SK-N-SH (cell line): ENCODE measurements around the gene RIOX2. TPM values are rescaled to one million over a fixed set of nuclear protein-coding genes. Genes with fewer than 3 reads are reported as not detected.

Experiments used
- CTCF ChIA-PET: fragments of 300-600, 350-600 bp; formaldehyde crosslinking; extraction: SDS; loops from one replicate; lab custom pipeline; 2021; lab: Yijun Ruan, JAX
- POLR2A ChIA-PET: fragments of 350-600 bp; sonication (Branson Sonifier 250); formaldehyde crosslinking; extraction: SDS; loops from one replicate; lab custom pipeline; 2020; ENCODE audit warnings: antibody characterized with exemption, inconsistent platforms; lab: Yijun Ruan, JAX
- DNase-seq: peaks from one replicate; pipeline ENCODE4 v3.0.0; 2012
- H2AFZ ChIP-seq: fragments of 200-600 bp; sonication (generic); 2 replicates; pipeline ENCODE4 v1.8.1; 2016; ENCODE audit warnings: antibody characterized with exemption, mild to moderate bottlenecking, low read depth
- H3F3A ChIP-seq: fragments of 200-600 bp; sonication (generic); replicated peaks from 2 replicates; pipeline ENCODE3; 2016; ENCODE audit warnings: antibody characterized with exemption, mild to moderate bottlenecking; ENCODE audit not compliant: insufficient read depth
- H3K27ac ChIP-seq, 2 experiments: fragments of 200-500 bp in 1 of 2; fragments of 200-600 bp in 1 of 2; sonication (Bioruptor generic) in 1 of 2; sonication (generic), shearing (Covaris generic) in 1 of 2; 2 replicates each; pipeline versions ENCODE4 v1.5.1 to v1.6.1; 2014 to 2016; ENCODE audit warnings: low read depth in 2 of 2, inconsistent platforms in 1 of 2, low read length in 1 of 2, mild to moderate bottlenecking in 1 of 2, mixed read lengths in 1 of 2
- H3K27me3 ChIP-seq: fragments of 200-600 bp; sonication (generic), shearing (Covaris generic); 2 replicates; pipeline ENCODE4 v1.6.1; 2016; ENCODE audit warnings: mixed run types; ENCODE audit not compliant: insufficient read depth
- H3K36me3 ChIP-seq, 2 experiments: fragments of 200-500 bp in 1 of 2; fragments of 200-600 bp in 1 of 2; sonication (Bioruptor generic) in 1 of 2; sonication (generic) in 1 of 2; replicated peaks in 1 of 2; 2 replicates each; pipeline versions ENCODE3 to v1.5.1; 2014 to 2016; ENCODE audit warnings: low read length in 1 of 2, mild to moderate bottlenecking in 1 of 2; ENCODE audit not compliant: insufficient read depth in 2 of 2, control insufficient read depth in 1 of 2
- H3K4me1 ChIP-seq, 2 experiments: fragments of 200-500 bp in 1 of 2; fragments of 200-600 bp in 1 of 2; sonication (Bioruptor generic) in 1 of 2; sonication (generic), shearing (Covaris generic) in 1 of 2; 2 replicates each; pipeline versions ENCODE4 v1.5.1 to v1.6.1; 2014 to 2016; ENCODE audit warnings: low read depth in 1 of 2, low read length in 1 of 2, mixed run types in 1 of 2; ENCODE audit not compliant: insufficient read depth in 2 of 2, control insufficient read depth in 1 of 2
- H3K4me2 ChIP-seq: fragments of 200-600 bp; sonication (generic), shearing (Covaris generic); 2 replicates; pipeline ENCODE4 v1.6.1; 2017; ENCODE audit warnings: mixed run types
- H3K4me3 ChIP-seq, 2 experiments: fragments of 200-500 bp in 1 of 2; fragments of 200-600 bp in 1 of 2; sonication (Bioruptor generic) in 1 of 2; sonication (generic), shearing (Covaris generic) in 1 of 2; 2 replicates each; pipeline versions ENCODE4 v1.5.1 to v1.8.1; 2014 to 2016; ENCODE audit warnings: low read depth in 2 of 2, inconsistent platforms in 1 of 2, low read length in 1 of 2, mild to moderate bottlenecking in 1 of 2, mixed read lengths in 1 of 2, moderate library complexity in 1 of 2
- H3K79me2 ChIP-seq: fragments of 200-600 bp; sonication (generic); 2 replicates; pipeline ENCODE4 v1.8.1; 2017; ENCODE audit warnings: mild to moderate bottlenecking; ENCODE audit not compliant: insufficient read depth
- H3K9ac ChIP-seq: fragments of 200-600 bp; sonication (generic); 2 replicates; pipeline ENCODE4 v1.6.1; 2017; ENCODE audit warnings: mixed run types
- H3K9me2 ChIP-seq: fragments of 200-600 bp; sonication (generic); 2 replicates; pipeline ENCODE4 v1.6.1; 2017; ENCODE audit warnings: mixed run types
- H3K9me3 ChIP-seq: fragments of 200-600 bp; sonication (generic); 2 replicates; pipeline ENCODE4 v1.6.1; 2017; ENCODE audit warnings: mixed run types, mild to moderate bottlenecking, moderate library complexity
- H4K20me1 ChIP-seq: fragments of 200-600 bp; sonication (generic); 2 replicates; pipeline ENCODE4 v1.6.1; 2017; ENCODE audit warnings: mild to moderate bottlenecking, mixed run types; ENCODE audit not compliant: insufficient read depth
- CHD2 ChIP-seq: fragments of 150-350 bp; IDR thresholded peaks from 2 replicates; pipeline ENCODE4 v1.6.1; 2018; ENCODE audit warnings: low read length; ENCODE audit not compliant: partially characterized antibody
- EP300 ChIP-seq, 2 experiments: IDR thresholded peaks; 2 replicates each; pipeline versions ENCODE4 v1.4.0 to v1.6.1; 2012; ENCODE audit warnings: borderline replicate concordance in 1 of 2, low read depth in 1 of 2, low read length in 1 of 2
- FOXJ3 ChIP-seq: sonication (generic); formaldehyde crosslinking; IDR thresholded peaks from 2 replicates; pipeline ENCODE4 v1.5.1; 2020; ENCODE audit warnings: mild to moderate bottlenecking, missing genetic modification reagents
- FOXM1 ChIP-seq: IDR thresholded peaks from 2 replicates; pipeline ENCODE4 v1.4.0; 2012; ENCODE audit warnings: low read depth, mild to moderate bottlenecking
- MXI1 ChIP-seq: IDR thresholded peaks from 2 replicates; pipeline ENCODE4 v1.6.1; 2012; ENCODE audit warnings: mild to moderate bottlenecking, low read depth, low read length, improper control_type of control experiment
- PBX3 ChIP-seq: IDR thresholded peaks from 2 replicates; pipeline ENCODE4; 2012
- POLR2AphosphoS5 ChIP-seq: IDR thresholded peaks from 2 replicates; pipeline ENCODE4 v1.6.1; 2012; ENCODE audit warnings: low read depth, low read length
- RCOR1 ChIP-seq: fragments of 150-350 bp; IDR thresholded peaks from 2 replicates; pipeline ENCODE4 v1.6.1; 2017; ENCODE audit warnings: antibody characterized with exemption, low read length
- REST ChIP-seq: IDR thresholded peaks from 2 replicates; pipeline ENCODE4 v1.6.1; 2012; ENCODE audit warnings: mild to moderate bottlenecking, low read depth, low read length, moderate library complexity
- RFX5 ChIP-seq: IDR thresholded peaks from 2 replicates; pipeline ENCODE4 v1.6.1; 2012; ENCODE audit warnings: mild to moderate bottlenecking, improper control_type of control experiment, low read length
- RXRA ChIP-seq: IDR thresholded peaks from 2 replicates; pipeline ENCODE4 v1.4.0; 2012; ENCODE audit warnings: low read depth, mild to moderate bottlenecking, borderline replicate concordance
- SIN3A ChIP-seq: IDR thresholded peaks from 2 replicates; pipeline ENCODE4 v1.6.1; 2012; ENCODE audit warnings: low read depth, mild to moderate bottlenecking, low read length, moderate library complexity, borderline replicate concordance
- SMC3 ChIP-seq: IDR thresholded peaks from 2 replicates; pipeline ENCODE4 v1.6.1; 2012; ENCODE audit warnings: low read depth, low read length, improper control_type of control experiment
- TAF1 ChIP-seq: IDR thresholded peaks from 2 replicates; pipeline ENCODE4 v1.6.1; 2012; ENCODE audit warnings: low read depth, mild to moderate bottlenecking, low read length, moderate library complexity, borderline replicate concordance
- TCF12 ChIP-seq: IDR thresholded peaks from 2 replicates; pipeline ENCODE4 v1.4.0; 2012
- USF1 ChIP-seq: IDR thresholded peaks from 2 replicates; pipeline ENCODE4 v1.4.0; 2012; ENCODE audit warnings: low read depth, borderline replicate concordance
- YY1 ChIP-seq: IDR thresholded peaks from 2 replicates; pipeline ENCODE4 v1.4.0; 2012; ENCODE audit warnings: low read depth, mild to moderate bottlenecking
- WGBS: methylation state at CpG from one replicate; pipeline ENCODE4 v1.1.6; 2017; ENCODE audit warnings: low lambda C conversion rate; 5-methylcytosine and 5-hydroxymethylcytosine counted together
- polyA plus RNA-seq, 3 experiments: library from polyadenylated mRNA; depleted of rRNA; stranded (reverse); fragments of >200 nt; gene quantifications; 2 replicates each; pipeline ENCODE4 v1.2.3, GENCODE V29; 2012
- TF ChIP-seq, protein P1 (sequence below): IDR thresholded peaks from 2 replicates; pipeline ENCODE4 v1.4.0; 2012; ENCODE audit warnings: low read depth, borderline replicate concordance

RIOX2 gene
- polyA plus RNA-seq, 1 of the 3 experiments (the other 2 are of a cell fraction): 12.9 TPM

DNA sequence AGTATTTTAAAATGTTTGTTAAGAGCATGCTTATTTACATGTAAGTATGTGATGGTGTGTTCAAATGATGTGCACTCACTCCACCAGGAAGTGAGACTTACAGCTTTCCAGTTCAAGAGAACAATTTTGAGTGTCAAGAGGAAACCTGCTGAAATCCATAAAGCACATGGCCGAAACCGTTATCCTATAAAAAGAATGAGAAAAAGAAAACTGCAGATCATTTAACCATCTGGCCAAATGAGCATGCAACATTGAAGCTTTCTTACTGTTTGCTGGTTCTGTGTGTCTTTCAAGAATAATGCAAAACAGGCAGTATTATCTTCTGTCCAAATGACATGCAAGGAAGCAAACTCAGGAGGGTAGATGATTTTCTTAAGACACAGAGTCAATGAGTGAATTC is 36.6 kb upstream of the RIOX2 start:
- Histone ChIP-seq H3K9ac (no peak overlapping the region), H2AFZ (no peak overlapping the region), H3K4me1 (no peaks in the 10 kb centered on the region; a peak in 2 of 4 replicates), H3K27me3 (no peaks in the 10 kb centered on the region), H3K4me3 (no peak overlapping the region), H3K4me2 (no peak overlapping the region), H3K79me2 (no peaks in the 10 kb centered on the region), H3K9me2 (no peaks in the 10 kb centered on the region), H3F3A (no peaks in the 10 kb centered on the region), H3K27ac (no peak overlapping the region), H4K20me1 (no peaks in the 10 kb centered on the region), H3K36me3 (no peaks in the 10 kb centered on the region), H3K9me3 (no peaks in the 10 kb centered on the region)
- TF ChIP-seq RFX5 (no peak), POLR2AphosphoS5 (no peak), EP300 (IDR thresholded peaks at IDR 0.05; ENCODE audit: borderline replicate concordance in 1 of 2, low read depth in 1 of 2, low read length in 1 of 2) (no peak), TAF1 (no peak), FOXJ3 (no peak), TCF12 (no peak), SIN3A (no peak), FOXM1 (no peak), RXRA (no peak), YY1 (no peak), RCOR1 (no peak), PBX3 (no peak)
- ChIA-PET POLR2A (no interaction called here), CTCF (interaction anchor here (1.1 to 2.3 kb wide), 2 partner anchors 13 to 14 kb away, joined by 3 to 13 read pairs; no protein-coding TSS in a partner anchor)
- DNase-seq: no peak
- WGBS: 69% methylated on average over 2 of the region's 2 CpGs

GRCh38 chr3:98005438-98005837 is 33.2 kb upstream of the RIOX2 start:
- no peaks in the 10 kb centered on the region for H3K27me3 ChIP-seq
- no peak overlapping the region for H3K27ac ChIP-seq
- ChIA-PET CTCF (interaction anchor here (1.0 to 1.6 kb wide), 6 partner anchors 9 to 34 kb away, joined by 3 to 9 read pairs (median 4); no protein-coding TSS in a partner anchor), POLR2A (no interaction called here)
- no peak overlapping the region for H2AFZ ChIP-seq
- H3K79me2 ChIP-seq: no peaks in the 10 kb centered on the region
- no peaks in the 10 kb centered on the region for H3K9me3 ChIP-seq
- TF ChIP-seq TAF1 (no peak), CHD2 (no peak), SMC3 (no peak), REST (no peak), MXI1 (no peak), PBX3 (no peak), USF1 (no peak), TCF12 (no peak)
- TF ChIP-seq, protein P1, sequence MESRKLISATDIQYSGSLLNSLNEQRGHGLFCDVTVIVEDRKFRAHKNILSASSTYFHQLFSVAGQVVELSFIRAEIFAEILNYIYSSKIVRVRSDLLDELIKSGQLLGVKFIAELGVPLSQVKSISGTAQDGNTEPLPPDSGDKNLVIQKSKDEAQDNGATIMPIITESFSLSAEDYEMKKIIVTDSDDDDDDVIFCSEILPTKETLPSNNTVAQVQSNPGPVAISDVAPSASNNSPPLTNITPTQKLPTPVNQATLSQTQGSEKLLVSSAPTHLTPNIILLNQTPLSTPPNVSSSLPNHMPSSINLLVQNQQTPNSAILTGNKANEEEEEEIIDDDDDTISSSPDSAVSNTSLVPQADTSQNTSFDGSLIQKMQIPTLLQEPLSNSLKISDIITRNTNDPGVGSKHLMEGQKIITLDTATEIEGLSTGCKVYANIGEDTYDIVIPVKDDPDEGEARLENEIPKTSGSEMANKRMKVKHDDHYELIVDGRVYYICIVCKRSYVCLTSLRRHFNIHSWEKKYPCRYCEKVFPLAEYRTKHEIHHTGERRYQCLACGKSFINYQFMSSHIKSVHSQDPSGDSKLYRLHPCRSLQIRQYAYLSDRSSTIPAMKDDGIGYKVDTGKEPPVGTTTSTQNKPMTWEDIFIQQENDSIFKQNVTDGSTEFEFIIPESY: no peak
- H3K9ac ChIP-seq: no peak overlapping the region
- H3F3A ChIP-seq: no peaks in the 10 kb centered on the region
- DNase-seq: no peak
- no peaks in the 10 kb centered on the region for H3K36me3 ChIP-seq
- no peaks in the 10 kb centered on the region for H4K20me1 ChIP-seq
- H3K9me2 ChIP-seq: no peaks in the 10 kb centered on the region
- H3K4me1 ChIP-seq: no peaks in the 10 kb centered on the region; a peak in 2 of 4 replicates
- WGBS: 24% methylated on average over 2 of the region's 2 CpGs
- no peak overlapping the region for H3K4me2 ChIP-seq
- no peak overlapping the region for H3K4me3 ChIP-seq
